GM23338 (cell line): ENCODE data around the gene SMPDL3B. TPM values are rescaled to one million over a fixed set of nuclear protein-coding genes. Genes with fewer than 3 reads are reported as not detected.
A peak's percentile ranks its signal among the peaks of the same experiment; 100 is the strongest.

ENCODE experiments used
- ATAC-seq: fragments of 200-7000 bp; cut with Tn5 transposase; 3 replicates; pipeline ENCODE4 v1.9.1; 2020
- DNase-seq: peaks from one replicate; pipeline ENCODE4 v3.0.0-alpha.2; 2015; ENCODE audit warnings: low spot score
- H2AFZ ChIP-seq: fragments of 200-600 bp; sonication (generic); 2 replicates; pipeline ENCODE4 v1.8.0; 2016; ENCODE audit warnings: antibody characterized with exemption, mild to moderate bottlenecking, moderate library complexity
- H3F3A ChIP-seq: fragments of 200-600 bp; sonication (generic); replicated peaks from 2 replicates; pipeline ENCODE4 v1.8.0; 2017; ENCODE audit warnings: antibody characterized with exemption, mixed run types, low read depth
- H3K27ac ChIP-seq: fragments of 200-600 bp; sonication (generic); 2 replicates; pipeline ENCODE4 v1.6.1; 2016; ENCODE audit warnings: low read depth
- H3K27me3 ChIP-seq: fragments of 200-600 bp; sonication (generic); 2 replicates; pipeline ENCODE4 v1.8.0; 2016; ENCODE audit warnings: mild to moderate bottlenecking, mixed run types, moderate library complexity; ENCODE audit not compliant: insufficient read depth
- H3K36me3 ChIP-seq: fragments of 200-600 bp; sonication (generic); 2 replicates; pipeline ENCODE4 v1.8.0; 2016; ENCODE audit warnings: mild to moderate bottlenecking; ENCODE audit not compliant: insufficient read depth
- H3K4me1 ChIP-seq: fragments of 200-600 bp; sonication (generic); 2 replicates; pipeline ENCODE4 v1.8.0; 2016; ENCODE audit warnings: mild to moderate bottlenecking, moderate library complexity; ENCODE audit not compliant: insufficient read depth
- H3K4me2 ChIP-seq: fragments of 200-600 bp; sonication (generic); 2 replicates; pipeline ENCODE4 v1.7.1; 2017; ENCODE audit warnings: mixed run types
- H3K4me3 ChIP-seq: fragments of 200-600 bp; sonication (generic); 2 replicates; pipeline ENCODE4 v1.6.1; 2016; ENCODE audit warnings: mixed run types
- H3K79me2 ChIP-seq: fragments of 200-600 bp; sonication (generic); replicated peaks from 2 replicates; pipeline ENCODE4 v1.8.0; 2017; ENCODE audit warnings: mild to moderate bottlenecking; ENCODE audit not compliant: insufficient read depth
- H3K9me2 ChIP-seq: fragments of 200-600 bp; sonication (generic); 2 replicates; pipeline ENCODE4 v1.8.0; 2017; ENCODE audit not compliant: insufficient read depth
- H4K20me1 ChIP-seq: fragments of 200-600 bp; sonication (generic); replicated peaks from 2 replicates; pipeline ENCODE4 v1.8.0; 2017; ENCODE audit warnings: mild to moderate bottlenecking; ENCODE audit not compliant: insufficient read depth
- H3K27ac Mint-ChIP-seq: 2 replicates; pipeline ENCODE4 v1.8.0; 2020; ENCODE audit warnings: inconsistent platforms, mild to moderate bottlenecking, moderate library complexity, mixed read lengths
- H3K27me3 Mint-ChIP-seq: 3 replicates; pipeline ENCODE4 v1.8.0; 2022; ENCODE audit warnings: low read depth, mild to moderate bottlenecking, moderate library complexity, mixed read lengths, inconsistent platforms; ENCODE audit not compliant: insufficient read depth, poor library complexity
- H3K36me3 Mint-ChIP-seq: 3 replicates; pipeline ENCODE4 v1.8.0; 2021; ENCODE audit warnings: low read depth, mild to moderate bottlenecking, inconsistent platforms, moderate library complexity, mixed read lengths
- H3K4me1 Mint-ChIP-seq: 3 replicates; pipeline ENCODE4 v1.8.0; 2020; ENCODE audit warnings: mild to moderate bottlenecking, inconsistent platforms, mixed read lengths
- H3K4me3 Mint-ChIP-seq: 3 replicates; pipeline ENCODE4 v1.8.0; 2021; ENCODE audit warnings: moderate library complexity, mild to moderate bottlenecking, inconsistent platforms, mixed read lengths
- H3K9me3 Mint-ChIP-seq: 3 replicates; pipeline ENCODE4 v1.8.0; 2020; ENCODE audit warnings: moderate library complexity, mild to moderate bottlenecking, inconsistent platforms, mixed read lengths
- JUNB ChIP-seq: IDR thresholded peaks from one replicate; pipeline ENCODE4 v1.6.1; 2016; ENCODE audit warnings: antibody characterized with exemption; ENCODE audit not compliant: unreplicated experiment
- ZNF114 ChIP-seq: fragments of 250-450 bp; sonication (Bioruptor Pico); IDR thresholded peaks from 2 replicates; pipeline ENCODE4 v1.5.0; 2020; ENCODE audit warnings: mild to moderate bottlenecking, moderate library complexity
- polyA plus RNA-seq: library from polyadenylated mRNA; unstranded; fragments of >200 nt; fragmentation: Nextera tagmentation; extraction: Ambion mirVana; gene quantifications from 2 replicates; pipeline ENCODE4 v1.2.1, GENCODE V29; 2016
- total RNA-seq: library from RNA; depleted of rRNA; stranded (reverse); fragments of >200 nt; shearing (Covaris generic); gene quantifications from 2 replicates; pipeline ENCODE4 v1.2.3, GENCODE V29; 2014
- TF ChIP-seq, protein P1 (sequence below): IDR thresholded peaks from one replicate; pipeline ENCODE4 v1.6.1; 2018; ENCODE audit warnings: antibody characterized with exemption; ENCODE audit not compliant: unreplicated experiment
- TF ChIP-seq, protein P2 (sequence below), 2 experiments: fragments of 200-600 bp in 1 of 2; sonication (generic) in 1 of 2; conservative IDR thresholded peaks; 2 replicates each; pipeline versions ENCODE4 v1.5.1 to v1.6.1; 2016 to 2017; ENCODE audit warnings: antibody characterized with exemption in 2 of 2, low read depth in 2 of 2, mild to moderate bottlenecking in 2 of 2, moderate library complexity in 1 of 2
- TF ChIP-seq, protein P3 (sequence below): IDR thresholded peaks from 2 replicates; pipeline ENCODE4 v1.6.1; 2016; ENCODE audit warnings: antibody characterized with exemption
- TF ChIP-seq, protein P4 (sequence below): fragments of 250-450 bp; sonication (Bioruptor Pico); IDR thresholded peaks from 2 replicates; pipeline ENCODE4 v1.5.0; 2020; ENCODE audit warnings: mild to moderate bottlenecking, moderate library complexity

SMPDL3B gene
- total and polyA plus RNA-seq, 2 experiments from 2014 or later, result 39.5 to 83.1 TPM

DNA sequence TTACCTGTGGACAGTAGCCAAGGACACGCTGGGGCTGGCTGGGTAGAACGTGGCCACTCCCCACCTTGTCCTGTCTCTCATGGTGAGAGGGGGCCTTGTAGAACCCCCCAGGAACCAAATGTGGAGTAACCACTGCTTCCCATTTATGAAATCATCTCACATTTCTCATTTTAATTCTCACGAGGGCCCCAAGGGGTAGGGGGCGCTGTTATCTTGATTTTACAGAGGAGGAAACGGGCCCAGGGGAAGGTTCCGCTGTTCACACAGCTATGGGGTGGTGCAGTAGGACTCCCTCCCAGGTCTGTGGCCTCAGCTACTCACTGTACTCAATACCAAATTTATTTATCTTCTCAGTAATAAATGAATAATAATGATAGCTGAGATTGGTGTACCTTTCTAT, 5.5 kb downstream of the SMPDL3B start:
- Histone ChIP-seq H3F3A (peaks cover 20% of the 10 kb centered on the region), H3K4me1 (peaks cover 34% of the 10 kb centered on the region), H3K79me2 (peaks cover 48% of the 10 kb centered on the region), H3K27ac (0 out of 2 replicates have a peak overlapping the region, but pooled peaks have one; percentile 26), H3K4me2 (no peak overlapping the region), H3K9me2 (no peaks in the 10 kb centered on the region), H3K36me3 (peaks cover 12% of the 10 kb centered on the region; the same call in 1 of the 2 replicates), H3K27me3 (no peaks in the 10 kb centered on the region), H4K20me1 (peaks cover 6% of the 10 kb centered on the region), H2AFZ (no peak overlapping the region), H3K4me3 (no peak overlapping the region)
- no peak overlapping the region for H3K4me3 Mint-ChIP-seq
- peak; percentile 85 for DNase-seq
- 0 out of 2 replicates have a peak overlapping the region, but pooled peaks have one; percentile 10 for H3K27ac Mint-ChIP-seq
- TF ChIP-seq JUNB, result no peak
- TF ChIP-seq, protein P1, sequence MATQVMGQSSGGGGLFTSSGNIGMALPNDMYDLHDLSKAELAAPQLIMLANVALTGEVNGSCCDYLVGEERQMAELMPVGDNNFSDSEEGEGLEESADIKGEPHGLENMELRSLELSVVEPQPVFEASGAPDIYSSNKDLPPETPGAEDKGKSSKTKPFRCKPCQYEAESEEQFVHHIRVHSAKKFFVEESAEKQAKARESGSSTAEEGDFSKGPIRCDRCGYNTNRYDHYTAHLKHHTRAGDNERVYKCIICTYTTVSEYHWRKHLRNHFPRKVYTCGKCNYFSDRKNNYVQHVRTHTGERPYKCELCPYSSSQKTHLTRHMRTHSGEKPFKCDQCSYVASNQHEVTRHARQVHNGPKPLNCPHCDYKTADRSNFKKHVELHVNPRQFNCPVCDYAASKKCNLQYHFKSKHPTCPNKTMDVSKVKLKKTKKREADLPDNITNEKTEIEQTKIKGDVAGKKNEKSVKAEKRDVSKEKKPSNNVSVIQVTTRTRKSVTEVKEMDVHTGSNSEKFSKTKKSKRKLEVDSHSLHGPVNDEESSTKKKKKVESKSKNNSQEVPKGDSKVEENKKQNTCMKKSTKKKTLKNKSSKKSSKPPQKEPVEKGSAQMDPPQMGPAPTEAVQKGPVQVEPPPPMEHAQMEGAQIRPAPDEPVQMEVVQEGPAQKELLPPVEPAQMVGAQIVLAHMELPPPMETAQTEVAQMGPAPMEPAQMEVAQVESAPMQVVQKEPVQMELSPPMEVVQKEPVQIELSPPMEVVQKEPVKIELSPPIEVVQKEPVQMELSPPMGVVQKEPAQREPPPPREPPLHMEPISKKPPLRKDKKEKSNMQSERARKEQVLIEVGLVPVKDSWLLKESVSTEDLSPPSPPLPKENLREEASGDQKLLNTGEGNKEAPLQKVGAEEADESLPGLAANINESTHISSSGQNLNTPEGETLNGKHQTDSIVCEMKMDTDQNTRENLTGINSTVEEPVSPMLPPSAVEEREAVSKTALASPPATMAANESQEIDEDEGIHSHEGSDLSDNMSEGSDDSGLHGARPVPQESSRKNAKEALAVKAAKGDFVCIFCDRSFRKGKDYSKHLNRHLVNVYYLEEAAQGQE, result no peak
- TF ChIP-seq, protein P2, sequence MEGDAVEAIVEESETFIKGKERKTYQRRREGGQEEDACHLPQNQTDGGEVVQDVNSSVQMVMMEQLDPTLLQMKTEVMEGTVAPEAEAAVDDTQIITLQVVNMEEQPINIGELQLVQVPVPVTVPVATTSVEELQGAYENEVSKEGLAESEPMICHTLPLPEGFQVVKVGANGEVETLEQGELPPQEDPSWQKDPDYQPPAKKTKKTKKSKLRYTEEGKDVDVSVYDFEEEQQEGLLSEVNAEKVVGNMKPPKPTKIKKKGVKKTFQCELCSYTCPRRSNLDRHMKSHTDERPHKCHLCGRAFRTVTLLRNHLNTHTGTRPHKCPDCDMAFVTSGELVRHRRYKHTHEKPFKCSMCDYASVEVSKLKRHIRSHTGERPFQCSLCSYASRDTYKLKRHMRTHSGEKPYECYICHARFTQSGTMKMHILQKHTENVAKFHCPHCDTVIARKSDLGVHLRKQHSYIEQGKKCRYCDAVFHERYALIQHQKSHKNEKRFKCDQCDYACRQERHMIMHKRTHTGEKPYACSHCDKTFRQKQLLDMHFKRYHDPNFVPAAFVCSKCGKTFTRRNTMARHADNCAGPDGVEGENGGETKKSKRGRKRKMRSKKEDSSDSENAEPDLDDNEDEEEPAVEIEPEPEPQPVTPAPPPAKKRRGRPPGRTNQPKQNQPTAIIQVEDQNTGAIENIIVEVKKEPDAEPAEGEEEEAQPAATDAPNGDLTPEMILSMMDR (conservative IDR thresholded peaks at IDR 0.05; ENCODE audit: low read depth in 2 of 2), result peak; percentile 56 to 64
- peaks cover 23% of the 10 kb centered on the region for H3K36me3 Mint-ChIP-seq
- H3K27me3 Mint-ChIP-seq, result peaks cover 4% of the 10 kb centered on the region
- H3K4me1 Mint-ChIP-seq, result peaks cover 39% of the 10 kb centered on the region
- no peaks in the 10 kb centered on the region for H3K9me3 Mint-ChIP-seq
- peak; percentile 18 for ATAC-seq

DNA sequence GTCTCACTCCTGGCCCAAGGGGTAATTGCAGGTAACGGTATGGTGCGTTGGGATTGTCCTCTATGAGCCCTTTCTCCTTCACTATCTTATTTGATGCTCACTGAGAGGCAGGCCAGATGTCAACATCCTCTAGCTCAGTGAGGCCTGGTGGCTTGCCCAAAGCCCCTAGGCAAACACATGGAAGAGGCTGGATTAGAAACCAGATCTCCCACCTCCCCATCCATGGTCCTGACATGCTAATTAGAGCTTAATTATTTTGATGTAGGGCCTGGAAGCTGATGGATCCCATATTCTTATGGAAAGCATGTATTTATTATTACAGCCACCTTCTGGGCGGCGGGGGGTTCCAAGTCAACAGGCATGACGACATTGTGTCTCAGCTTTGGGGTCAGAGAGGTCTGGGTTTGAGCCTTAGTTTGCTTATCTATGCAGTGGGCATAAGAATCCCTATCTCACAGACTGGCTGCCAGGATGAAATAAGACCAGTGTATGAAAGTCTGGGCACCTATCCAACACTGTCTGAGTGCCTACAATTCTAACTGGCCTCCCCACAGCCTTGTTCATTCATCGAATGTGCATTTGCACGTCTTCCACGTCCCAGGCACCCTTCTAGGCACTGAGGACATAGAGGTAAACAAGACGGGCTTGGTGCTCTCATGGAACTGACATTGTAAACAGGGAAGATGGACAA, 6.2 kb downstream of the SMPDL3B start:
- H3K27me3 ChIP-seq, result no peaks in the 10 kb centered on the region
- Mint-ChIP-seq H3K4me3 (no peak overlapping the region), H3K36me3 (peaks cover 26% of the 10 kb centered on the region), H3K4me1 (peaks cover 32% of the 10 kb centered on the region), H3K27me3 (peaks cover 4% of the 10 kb centered on the region), H3K27ac (no peak overlapping the region), H3K9me3 (no peaks in the 10 kb centered on the region)
- peaks cover 6% of the 10 kb centered on the region for H4K20me1 ChIP-seq
- H3K79me2 ChIP-seq, result peaks cover 41% of the 10 kb centered on the region
- peaks cover 27% of the 10 kb centered on the region for H3K4me1 ChIP-seq
- H2AFZ ChIP-seq, result no peak overlapping the region
- no peaks in the 10 kb centered on the region for H3K9me2 ChIP-seq
- no peak overlapping the region for H3K4me2 ChIP-seq
- H3K36me3 ChIP-seq, result peaks cover 18% of the 10 kb centered on the region; the same call in 1 of the 2 replicates
- H3K4me3 ChIP-seq, result no peak overlapping the region
- ATAC-seq, result no peak
- DNase-seq, result no peak
- H3K27ac ChIP-seq, result 0 out of 2 replicates have a peak overlapping the region, but pooled peaks have one; percentile 26
- peaks cover 13% of the 10 kb centered on the region for H3F3A ChIP-seq
- TF ChIP-seq, protein P3, sequence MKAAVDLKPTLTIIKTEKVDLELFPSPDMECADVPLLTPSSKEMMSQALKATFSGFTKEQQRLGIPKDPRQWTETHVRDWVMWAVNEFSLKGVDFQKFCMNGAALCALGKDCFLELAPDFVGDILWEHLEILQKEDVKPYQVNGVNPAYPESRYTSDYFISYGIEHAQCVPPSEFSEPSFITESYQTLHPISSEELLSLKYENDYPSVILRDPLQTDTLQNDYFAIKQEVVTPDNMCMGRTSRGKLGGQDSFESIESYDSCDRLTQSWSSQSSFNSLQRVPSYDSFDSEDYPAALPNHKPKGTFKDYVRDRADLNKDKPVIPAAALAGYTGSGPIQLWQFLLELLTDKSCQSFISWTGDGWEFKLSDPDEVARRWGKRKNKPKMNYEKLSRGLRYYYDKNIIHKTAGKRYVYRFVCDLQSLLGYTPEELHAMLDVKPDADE, result no peak
- TF ChIP-seq, protein P4, sequence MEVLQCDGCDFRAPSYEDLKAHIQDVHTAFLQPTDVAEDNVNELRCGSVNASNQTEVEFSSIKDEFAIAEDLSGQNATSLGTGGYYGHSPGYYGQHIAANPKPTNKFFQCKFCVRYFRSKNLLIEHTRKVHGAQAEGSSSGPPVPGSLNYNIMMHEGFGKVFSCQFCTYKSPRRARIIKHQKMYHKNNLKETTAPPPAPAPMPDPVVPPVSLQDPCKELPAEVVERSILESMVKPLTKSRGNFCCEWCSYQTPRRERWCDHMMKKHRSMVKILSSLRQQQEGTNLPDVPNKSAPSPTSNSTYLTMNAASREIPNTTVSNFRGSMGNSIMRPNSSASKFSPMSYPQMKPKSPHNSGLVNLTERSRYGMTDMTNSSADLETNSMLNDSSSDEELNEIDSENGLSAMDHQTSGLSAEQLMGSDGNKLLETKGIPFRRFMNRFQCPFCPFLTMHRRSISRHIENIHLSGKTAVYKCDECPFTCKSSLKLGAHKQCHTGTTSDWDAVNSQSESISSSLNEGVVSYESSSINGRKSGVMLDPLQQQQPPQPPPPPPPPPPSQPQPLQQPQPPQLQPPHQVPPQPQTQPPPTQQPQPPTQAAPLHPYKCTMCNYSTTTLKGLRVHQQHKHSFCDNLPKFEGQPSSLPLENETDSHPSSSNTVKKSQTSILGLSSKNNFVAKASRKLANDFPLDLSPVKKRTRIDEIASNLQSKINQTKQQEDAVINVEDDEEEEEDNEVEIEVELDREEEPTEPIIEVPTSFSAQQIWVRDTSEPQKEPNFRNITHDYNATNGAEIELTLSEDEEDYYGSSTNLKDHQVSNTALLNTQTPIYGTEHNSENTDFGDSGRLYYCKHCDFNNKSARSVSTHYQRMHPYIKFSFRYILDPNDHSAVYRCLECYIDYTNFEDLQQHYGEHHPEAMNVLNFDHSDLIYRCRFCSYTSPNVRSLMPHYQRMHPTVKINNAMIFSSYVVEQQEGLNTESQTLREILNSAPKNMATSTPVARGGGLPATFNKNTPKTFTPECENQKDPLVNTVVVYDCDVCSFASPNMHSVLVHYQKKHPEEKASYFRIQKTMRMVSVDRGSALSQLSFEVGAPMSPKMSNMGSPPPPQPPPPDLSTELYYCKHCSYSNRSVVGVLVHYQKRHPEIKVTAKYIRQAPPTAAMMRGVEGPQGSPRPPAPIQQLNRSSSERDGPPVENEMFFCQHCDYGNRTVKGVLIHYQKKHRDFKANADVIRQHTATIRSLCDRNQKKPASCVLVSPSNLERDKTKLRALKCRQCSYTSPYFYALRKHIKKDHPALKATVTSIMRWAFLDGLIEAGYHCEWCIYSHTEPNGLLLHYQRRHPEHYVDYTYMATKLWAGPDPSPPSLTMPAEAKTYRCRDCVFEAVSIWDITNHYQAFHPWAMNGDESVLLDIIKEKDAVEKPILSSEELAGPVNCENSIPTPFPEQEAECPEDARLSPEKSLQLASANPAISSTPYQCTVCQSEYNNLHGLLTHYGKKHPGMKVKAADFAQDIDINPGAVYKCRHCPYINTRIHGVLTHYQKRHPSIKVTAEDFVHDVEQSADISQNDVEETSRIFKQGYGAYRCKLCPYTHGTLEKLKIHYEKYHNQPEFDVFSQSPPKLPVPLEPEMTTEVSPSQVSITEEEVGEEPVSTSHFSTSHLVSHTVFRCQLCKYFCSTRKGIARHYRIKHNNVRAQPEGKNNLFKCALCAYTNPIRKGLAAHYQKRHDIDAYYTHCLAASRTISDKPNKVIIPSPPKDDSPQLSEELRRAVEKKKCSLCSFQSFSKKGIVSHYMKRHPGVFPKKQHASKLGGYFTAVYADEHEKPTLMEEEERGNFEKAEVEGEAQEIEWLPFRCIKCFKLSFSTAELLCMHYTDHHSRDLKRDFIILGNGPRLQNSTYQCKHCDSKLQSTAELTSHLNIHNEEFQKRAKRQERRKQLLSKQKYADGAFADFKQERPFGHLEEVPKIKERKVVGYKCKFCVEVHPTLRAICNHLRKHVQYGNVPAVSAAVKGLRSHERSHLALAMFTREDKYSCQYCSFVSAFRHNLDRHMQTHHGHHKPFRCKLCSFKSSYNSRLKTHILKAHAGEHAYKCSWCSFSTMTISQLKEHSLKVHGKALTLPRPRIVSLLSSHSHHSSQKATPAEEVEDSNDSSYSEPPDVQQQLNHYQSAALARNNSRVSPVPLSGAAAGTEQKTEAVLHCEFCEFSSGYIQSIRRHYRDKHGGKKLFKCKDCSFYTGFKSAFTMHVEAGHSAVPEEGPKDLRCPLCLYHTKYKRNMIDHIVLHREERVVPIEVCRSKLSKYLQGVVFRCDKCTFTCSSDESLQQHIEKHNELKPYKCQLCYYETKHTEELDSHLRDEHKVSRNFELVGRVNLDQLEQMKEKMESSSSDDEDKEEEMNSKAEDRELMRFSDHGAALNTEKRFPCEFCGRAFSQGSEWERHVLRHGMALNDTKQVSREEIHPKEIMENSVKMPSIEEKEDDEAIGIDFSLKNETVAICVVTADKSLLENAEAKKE (CRISPR knock-in tag), result no peak
- no peak for TF ChIP-seq ZNF114 (CRISPR knock-in tag)
- no peak for TF ChIP-seq JUNB
